ENCODE data around the gene RPL27A.

DNA sequence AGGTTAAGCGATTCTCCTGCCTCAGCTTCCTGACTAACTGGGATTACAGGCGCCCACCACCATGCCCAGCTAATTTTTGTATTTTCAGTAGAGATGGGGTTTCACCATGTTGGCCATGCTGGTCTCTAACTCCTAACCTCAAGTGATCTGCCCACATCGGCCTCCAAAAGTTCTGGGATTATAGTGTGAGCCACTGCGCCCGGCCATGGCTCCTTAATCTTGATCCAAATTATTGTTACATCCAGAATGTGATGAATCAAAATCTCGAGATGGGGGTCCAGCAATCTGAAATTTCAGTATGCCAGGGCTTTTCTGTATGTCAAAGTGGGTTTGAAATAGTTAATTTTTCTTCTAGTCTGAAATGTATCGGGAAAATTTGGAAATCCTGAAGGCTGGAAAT lies 3.7 kb downstream of the RPL27A start:
- TF ChIP-seq TAF1 (IDR thresholded peaks at IDR 0.05; ENCODE audit: borderline replicate concordance, low read depth, low read length) (no peak), POLR2A (IDR thresholded peaks at IDR 0.05; ENCODE audit: low read depth, low read length) (no peak), POLR2AphosphoS5 (IDR thresholded peaks at IDR 0.05; ENCODE audit: low read depth, low read length) (no peak)

All from GM12892 (cell line).